ENCODE measurements around the gene SLC30A1.
"Not testable (repeated sequence)": the region's sequence is repeated elsewhere in the genome, so short reads cannot be mapped to it uniquely, and the experiment has no call there.

The SLC30A1 gene

DNA sequence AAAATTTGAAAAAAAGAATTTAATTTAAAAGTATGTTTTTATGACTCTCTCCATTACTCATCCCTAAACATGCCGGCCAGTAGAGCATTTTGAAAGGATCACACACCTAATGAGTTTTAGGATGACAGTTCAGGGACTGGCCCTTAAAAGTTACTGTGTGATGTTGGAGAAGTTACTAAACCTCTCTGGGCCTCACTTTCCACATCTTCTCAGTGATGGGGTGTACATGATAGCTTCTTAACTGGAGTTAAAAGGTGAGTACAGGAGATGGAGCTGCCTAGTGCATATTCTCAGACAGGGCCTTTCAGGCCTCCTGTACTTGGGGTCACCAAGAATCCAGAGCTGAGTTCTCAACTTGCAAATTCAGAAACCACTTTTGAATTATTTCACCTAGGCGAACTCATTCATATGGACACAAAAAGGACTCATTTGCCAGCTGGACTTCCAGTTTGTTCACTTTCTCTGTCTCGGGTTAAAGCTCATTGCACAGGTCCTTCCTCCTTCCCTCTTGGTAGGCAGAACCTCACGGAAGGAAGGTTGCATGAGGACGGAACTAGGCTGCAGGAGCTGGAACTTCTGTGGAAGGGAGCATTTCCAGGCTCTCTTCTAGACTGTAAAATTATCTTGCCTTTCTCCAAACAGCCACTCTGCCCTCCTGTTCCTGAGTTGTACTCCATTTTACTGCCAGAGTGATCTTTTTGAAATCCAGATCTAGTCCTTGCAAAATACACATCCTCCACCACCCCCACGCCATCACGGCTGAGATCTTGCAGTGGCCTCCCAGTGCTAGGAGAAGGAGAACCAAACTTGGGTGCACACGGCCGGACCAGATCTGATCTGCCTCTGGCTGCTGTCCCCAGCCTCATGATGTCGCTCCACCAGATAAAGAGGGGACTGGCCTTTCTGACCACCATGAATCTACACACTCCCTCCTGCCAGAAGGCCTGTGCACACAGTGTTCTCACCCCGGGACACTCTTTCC is 4.3 kb upstream of the SLC30A1 start:
- no peak for DNase-seq

DNA sequence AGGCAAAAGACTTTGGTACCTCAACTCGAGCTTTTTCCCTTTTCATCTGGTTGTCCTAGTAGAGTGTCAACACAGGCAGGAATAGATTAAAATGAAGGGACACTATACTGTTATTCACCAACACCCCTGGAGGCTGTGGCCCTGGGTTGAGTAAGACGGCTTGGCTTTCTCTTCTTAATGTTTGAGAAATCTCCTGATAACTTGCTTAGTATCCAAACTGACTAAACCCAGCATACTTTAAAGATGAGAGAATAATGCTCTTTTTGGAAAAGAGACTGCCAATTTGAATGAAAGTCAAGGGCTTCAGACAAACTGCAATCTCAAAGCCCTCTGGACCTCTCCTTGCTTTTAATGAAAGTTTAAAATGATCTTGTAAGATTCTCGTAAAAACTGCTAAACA is 2.6 kb upstream of the SLC30A1 start:
- no peak for DNase-seq

DNA sequence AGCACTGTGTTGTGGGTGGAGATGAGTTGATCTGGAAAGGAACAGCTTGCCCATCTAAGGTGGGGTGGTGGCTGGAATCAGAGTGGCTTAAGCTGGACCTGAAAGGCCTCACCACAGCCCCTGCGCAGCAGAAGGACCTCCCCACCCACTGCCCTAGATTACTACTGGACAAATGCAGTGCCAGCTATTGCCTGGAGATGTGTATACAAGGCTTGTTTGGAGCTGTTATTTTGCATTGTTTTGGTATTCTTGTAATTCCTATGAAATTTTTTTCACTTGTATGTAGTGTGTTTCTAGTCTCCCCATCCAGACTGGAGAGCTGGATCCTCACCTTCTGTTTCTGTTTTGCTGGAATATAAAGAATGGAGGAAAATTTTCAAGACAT is 1.3 kb upstream of the SLC30A1 start:
- DNase-seq, result no peak

DNA sequence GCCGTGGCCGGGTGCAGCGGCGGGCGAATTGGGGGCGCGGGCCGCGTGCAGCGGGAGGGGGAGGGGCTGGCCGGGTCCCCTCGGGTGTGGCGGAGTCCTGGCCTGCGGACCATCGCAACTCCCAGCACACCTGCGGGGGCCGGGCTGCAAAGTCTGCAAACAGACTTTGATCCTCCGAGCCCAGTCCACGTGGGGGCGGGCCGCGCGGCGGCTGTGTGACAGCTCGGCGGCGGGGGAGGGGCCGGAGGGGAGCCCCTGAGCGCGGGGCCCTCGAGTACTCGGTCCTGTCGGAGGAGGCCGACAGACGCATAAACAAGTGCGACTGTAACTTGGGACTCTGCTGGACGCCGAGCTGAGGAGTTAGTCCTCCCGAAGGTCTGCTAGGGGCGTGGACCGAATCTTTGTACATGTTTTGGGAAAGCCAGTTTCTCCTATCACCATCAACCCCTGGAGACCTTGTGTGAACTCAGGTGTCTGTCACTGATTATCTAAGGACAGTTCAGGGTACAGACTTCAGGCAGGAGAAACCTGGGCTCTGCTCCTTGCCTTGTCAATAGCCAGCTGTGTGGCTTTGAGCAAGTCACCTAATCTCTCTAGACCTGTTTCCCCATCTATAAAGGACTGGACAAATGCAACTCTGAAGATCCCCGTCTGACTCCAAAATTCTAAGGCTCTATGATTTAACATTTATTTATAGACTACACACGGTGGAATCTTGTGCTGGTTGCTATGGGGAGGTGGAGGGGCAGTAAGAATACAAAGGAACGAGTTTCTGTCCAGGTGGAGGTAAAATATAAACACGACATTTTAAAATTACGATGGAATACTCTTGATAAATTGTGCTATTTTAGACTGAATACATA is 710 bp upstream of the SLC30A1 start:
- DNase-seq, result peak; percentile 35

DNA sequence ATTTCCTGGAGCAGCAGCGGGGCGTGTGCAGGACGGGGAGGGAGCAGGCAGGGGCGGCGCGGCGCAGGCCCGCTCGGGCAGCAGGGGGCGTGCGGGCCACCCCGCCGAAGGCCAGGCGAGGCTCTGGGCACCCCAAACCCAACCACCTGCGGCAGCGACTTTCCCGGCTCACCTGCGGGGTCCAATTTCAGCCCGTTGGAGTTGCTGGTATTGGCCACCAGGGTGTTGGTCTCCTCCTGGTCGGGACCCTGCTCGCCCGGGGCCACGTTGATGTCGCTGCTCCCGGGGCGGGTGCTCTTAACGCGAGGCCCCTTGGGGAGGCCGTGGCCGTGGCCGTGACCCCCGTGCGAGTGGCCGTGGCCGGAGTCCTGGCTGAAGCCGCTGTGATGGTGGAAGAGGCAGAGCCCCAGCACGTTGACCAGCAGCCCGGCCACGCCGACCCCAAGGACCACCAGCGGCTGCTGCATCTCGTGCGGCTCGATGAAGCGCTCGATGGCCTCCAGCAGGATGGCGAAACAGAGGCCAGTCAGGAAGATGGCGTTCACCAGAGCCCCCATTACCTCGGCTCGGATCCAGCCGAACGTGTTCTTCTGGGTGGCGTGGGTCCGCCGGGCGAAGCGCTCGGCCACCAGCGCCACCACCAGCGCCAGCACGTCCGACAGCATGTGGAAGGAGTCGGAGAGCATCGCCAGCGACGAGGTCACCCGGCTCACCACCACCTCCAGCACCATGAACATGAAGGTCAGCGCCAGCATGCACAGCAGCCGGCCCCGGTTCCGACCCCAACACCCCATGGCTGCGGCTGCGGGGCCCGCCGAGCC is 932 bp downstream of the SLC30A1 start:
- peak; percentile 45 for DNase-seq

DNA sequence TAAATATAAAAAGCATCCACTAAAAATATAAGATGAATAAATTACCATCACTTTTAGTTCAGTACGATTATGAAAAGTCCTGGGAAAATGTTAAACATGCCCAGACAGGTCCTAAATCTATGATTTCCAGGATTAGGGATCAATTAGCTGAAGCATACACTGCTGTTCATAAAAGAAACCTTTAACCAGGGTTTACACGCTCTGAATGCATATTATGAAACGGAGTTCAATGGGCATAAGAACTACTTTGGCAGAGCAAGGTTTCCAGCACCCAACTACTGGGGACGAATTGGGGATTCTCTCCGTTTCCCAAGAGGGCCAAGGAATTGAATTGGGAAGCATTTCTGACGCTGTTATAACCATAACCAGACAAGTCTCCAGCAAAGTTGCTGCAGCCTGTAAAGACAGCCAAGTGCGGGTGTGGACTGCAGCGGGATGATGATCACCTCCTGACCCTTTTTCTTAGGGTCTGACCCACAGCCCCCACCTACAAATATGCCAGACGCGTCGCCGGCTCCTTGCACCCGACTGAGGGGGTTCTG is 1.6 kb downstream of the SLC30A1 start:
- DNase-seq, result no peak

DNA sequence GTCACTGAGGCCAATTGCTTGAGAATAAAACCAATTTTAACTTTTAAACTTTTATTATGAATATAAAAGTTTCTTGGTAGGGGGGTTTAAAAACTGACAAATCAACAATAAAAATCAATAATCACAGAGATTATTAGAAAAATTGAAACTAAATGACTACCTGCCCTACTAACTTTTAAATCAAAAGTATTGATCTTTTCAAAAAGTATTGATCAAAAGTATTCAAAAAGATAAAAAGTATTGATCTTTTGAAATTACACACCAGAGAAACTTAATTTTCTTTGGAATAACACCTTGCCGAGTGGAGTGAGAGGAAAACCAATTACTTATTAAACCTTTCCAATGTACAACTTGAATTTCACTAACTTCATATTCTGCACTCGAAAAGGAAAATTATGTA is 2.2 kb downstream of the SLC30A1 start:
- no peak for DNase-seq

DNA sequence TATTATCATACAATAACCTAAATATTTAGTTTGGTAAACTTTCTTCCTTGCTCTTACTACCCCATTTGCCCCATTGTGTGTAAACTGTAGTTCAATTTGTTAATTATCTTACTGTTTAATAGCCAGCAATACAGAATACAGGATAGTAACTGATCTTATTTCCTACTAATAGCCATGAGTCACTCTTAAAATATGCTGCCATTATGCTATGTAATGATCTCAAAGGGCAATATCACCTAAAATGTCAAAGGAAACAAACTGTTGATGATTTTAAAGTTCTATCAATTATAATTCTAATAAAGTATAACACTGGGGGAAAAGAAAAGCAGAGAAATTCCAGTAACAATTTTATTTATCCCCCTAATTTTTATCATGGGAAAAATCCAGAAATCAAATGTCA is 4.3 kb downstream of the SLC30A1 start:
- DNase-seq, result no peak

DNA sequence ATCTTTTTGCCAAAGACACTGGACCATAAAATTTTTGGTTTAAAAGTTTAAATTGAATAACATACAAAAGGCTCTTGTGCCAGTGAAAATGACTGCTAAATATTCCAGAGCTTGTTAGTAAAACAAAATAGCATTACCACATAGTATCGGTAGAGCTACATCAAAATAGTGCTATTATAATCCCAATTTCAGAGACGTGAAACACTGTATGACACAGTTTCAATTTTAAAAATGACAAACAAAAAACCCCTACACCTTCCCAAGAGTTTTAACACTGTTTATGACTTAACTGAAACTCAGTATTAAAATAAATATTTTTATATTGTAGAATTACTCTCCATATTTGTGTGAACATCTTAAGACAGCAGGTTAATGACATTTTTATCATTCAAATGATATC is 7.0 kb downstream of the SLC30A1 start:
- no peak for DNase-seq

DNA sequence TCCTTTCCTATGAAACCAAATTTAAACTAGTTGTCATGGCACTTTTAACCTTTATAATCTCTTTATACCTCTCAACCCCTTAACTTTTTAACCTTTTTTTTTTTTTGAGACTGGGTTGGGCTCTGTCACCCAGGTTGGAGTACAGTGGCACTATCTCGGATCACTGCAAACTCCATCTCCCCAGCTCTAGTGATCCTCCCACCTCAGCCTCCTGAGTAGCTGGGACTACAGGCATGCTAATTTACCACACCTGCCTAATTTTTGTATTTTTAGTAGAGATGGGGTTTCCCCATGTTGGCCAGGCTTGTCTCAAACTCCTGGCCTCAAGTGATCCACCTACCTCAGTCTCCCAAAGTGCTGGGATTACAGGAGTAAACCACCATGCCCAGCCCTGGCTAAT is 8.6 kb downstream of the SLC30A1 start:
- DNase-seq, result not testable (repeated sequence)

DNA sequence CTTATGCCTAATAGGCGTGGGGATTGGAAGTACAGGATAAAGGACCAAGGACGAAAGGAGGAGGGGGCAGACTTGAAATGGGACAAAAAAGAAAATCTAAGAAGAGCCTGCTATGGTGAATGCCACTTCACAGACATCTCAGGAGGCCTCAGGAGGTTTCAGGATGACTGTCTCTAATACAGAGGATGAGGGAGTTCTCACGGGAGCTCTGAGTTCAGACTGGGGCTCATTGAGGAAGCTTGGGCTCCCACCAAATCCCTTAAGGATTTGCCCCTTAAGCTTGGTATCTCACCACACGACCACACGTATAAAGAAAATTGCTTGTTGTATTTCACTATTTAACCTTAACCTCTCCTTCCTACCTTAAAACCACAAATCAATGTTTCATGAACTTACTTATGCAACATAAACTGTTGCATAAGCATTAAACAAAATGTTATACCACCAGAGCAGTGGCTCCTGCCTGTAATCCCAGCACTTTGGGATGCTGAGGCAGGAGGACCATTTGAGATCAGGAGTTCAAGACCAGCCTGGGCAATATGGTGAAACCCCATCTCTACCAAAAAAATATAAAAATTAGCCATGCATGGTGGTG is 12.4 kb downstream of the SLC30A1 start:
- no peak for DNase-seq

DNA sequence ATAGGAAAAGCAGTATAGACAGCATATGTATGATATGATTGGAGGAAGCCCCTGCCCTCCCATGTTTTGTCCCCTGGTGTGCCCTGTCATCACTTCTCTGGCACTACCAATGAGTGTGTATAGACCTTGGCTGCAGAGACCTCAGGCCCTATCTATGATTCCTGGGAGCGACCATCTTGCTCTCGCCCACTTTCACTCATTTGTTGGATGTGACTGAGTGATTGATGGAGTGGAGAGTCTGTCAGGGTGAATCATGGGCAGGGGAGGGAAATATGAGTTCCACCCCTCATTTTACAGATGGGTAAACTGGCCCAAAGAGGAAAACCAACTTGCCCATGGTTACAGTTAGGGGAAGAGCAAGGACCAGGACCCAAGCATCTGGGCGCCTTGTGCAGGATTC is 14.9 kb downstream of the SLC30A1 start:
- DNase-seq, result no peak

DNA sequence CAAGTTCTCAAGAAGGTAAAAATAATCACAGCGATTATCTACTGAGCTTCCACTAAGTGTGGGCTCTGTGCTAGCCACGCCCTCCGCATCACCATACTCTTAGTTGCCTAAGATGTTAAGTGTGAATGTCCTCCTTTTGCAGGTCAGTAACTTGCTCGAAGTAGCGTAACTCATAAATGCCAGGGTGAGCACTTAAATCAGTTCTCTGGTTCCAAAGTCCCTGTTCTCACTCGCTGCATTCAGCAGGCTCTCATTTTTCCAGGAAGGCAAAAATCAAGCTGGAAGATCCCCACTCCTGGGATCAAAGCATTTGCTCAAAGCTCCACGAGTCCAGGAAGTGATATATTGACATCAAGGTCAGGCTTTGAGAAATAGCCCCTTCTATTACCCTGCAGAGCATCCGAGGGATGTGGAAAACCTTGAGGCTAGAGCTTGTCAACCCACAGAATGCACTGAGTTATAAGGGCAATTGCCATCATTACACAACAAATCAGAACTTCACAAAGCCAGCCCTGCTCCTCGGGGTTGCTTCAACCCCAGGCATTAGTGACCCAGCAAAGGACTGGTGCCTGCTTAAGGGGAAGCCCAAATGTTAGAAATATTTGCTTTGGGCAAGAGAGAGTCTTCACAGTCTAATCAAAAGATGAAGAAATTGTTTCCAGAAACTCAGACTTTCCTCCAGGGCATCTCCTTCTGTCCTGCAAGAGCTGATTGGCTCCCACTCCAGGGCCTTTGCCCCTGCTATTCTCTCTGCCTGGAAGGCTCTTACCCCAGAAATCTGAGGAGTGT is 19.5 kb downstream of the SLC30A1 start:
- no peak for DNase-seq

DNA sequence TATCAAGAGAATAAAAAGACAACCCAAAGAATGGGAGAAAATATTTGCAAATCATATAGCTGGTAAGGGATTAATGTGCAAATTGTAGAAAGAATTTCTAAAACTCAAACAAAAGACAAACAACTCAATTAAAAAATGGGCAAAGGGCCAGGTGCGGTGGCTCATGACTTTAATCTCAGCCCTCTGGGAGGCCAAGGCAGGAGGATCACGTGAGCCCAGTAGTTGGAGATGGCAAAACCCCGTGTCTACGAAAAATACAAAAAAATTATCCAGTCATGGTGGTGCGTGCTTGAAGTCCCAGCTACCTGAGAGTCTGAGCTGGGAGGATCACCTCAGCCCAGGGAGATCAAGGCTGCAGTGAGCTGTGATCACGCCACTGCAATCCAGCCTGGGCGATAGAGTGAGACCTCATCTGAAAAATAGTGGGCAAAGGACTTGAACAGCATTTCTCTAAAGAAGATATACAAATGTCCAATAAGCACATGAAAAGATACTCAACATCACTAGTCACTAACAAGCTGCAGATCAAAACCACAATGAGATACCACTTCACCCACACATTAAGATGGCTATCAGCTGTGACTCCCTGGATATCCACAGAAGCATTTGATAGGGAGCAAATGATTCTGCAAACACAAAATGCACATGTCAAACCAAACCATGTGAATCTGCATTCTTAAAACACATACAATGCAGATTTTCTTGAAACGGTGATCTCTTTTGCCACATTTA is 20.9 kb downstream of the SLC30A1 start:
- no peak for DNase-seq

DNA sequence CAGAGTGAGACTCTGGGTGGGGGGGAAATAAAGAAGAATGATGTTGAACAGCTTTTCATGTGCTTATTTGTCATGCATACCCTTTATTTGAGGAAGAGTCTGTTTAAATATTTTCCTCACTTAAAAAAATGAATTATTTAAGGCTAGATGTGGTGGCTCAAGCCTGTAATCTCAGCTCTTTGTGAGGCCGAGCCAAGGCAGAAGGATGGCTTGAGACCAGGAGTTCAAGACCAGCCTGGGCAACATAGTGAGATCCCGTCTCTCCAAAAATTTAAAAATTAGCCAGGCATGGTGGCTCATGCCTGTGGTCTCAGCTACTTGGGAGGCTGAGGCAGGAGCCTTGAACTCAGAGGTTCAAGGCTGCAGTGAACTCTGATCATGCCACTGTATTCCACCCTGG is 25.4 kb downstream of the SLC30A1 start:
- DNase-seq, result no peak

DNA sequence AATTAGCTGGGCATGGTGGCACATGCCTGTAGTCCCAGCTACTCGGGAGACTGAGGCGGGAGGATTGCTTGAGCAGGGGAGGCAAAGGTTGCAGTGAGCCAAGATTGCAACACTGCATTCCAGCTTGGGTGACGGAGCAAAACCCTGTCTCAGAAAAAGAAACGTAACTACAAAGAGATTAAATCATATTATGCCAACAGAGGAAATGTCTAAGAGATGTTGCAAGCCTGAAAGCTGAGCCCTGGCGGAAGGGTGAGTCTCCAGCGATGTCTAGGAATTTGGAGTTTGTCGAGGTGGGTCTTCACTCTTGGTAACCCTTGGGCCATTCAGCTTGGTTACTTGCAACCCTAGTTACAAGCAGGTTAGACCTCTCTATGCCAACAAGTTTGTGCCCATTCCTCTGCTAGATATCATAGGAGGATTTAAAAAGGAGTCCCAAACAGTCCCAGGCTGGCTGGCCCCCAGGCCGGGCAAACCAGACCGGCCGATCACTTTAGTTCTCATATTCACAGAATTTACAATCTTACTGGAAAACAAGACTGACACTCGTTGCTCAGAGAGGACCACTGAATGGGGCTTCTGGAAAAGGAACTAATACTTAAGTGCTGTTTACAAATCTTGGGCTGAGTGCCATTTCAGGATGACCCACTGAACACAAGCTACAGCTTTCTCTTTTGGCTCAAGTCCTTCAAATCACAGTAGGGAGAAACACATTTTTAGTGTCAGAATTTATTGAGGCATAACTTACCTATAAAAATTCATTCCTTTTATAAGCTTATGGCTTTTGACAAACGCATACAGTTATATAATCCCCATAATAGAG is 27.1 kb downstream of the SLC30A1 start:
- no peak for DNase-seq

DNA sequence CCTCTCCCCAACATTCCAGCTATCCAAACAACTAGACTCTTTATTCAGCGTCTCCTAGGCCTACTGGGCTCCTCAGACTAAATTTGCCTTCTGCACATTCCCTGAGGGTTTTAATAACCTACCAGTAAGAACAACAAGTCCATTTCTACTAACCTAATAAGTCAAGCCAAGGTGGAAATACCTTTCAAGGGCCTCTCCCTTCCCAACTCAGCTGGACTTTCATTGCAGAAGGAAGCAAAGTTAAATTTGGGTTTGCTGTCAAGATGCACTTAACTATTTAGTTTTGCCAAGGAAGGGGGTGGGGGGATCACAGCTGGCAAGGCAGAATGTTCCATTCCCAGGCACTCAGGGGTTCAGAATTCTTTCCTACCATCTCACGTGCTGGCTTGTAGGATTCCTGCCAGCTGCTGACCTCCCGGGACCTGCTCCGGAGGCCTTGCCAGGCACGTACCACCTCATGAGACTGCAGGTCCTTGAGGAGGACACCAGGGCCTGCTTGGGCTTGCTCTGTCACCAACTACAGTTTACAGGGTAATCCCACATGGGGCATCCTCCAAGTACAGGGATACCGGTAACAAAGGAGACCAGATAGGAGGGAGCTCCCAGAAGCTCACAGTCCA is 29.8 kb downstream of the SLC30A1 start:
- DNase-seq, result no peak

DNA sequence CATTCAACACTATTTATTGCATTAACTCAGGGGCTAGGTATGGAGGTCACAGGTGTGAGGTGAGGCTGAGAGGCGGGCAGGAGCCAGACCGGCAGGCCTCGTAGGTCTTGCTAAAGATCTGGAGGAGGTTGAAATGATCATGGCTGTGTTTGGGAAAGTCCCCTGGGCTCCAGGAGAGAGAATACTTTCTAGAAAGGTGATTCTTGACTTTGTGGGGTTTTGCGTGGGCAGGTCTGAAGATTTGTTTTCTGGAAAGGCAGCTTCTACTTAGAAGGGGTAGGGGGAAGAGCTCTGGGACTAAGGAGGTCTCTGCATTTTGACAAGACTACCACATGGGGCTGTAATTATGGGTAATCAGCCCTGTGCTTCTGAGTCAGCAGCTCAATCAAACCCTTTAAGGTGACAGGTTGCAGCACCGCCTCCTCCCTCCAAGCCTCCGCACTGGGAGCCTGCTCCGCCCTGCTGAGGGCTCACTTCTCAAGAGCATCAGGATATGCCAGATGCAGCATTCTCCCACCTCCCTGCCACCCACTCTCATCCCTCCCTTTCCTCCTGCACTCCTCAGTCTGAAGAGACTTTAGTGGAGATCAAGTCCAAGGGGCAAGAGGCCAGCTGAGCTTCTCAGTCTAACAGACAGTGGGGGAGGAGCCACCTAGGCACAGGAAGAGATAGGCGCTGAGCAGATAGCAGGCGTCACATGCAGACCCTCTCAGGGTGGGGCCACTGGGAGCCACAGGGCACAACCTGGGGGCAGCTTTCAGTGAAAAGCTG is 30.5 kb downstream of the SLC30A1 start:
- no peak for DNase-seq

DNA sequence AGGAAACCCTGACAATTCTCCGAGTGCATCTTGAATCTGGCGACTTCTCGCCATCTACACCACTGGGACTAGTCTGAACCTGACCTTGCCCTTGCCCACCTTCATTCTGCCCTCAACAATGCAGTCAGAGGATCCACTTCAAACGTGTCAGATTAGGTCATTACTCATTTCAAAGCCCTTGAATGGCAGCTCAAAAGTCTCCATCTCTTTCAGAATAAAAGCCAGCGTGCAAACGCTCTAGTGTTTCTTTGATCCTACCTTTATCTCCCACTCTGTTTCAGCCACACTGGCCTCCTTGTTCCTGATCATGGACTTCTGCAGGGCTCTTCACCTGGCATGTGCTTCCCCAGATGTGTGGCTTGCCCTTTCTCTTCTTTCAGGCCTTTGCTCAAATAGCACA is 31.3 kb downstream of the SLC30A1 start:
- no peak for DNase-seq
